Activated CD4-positive, CD25-positive, alpha-beta regulatory T cell treated with anti-CD3 and anti-CD28 coated beads, Interleukin-2, amount 50 U/mL, for 24 hours (primary cell): ENCODE data around the gene C1QTNF3.
"Not testable (repeated sequence)": the region's sequence is repeated elsewhere in the genome, so short reads cannot be mapped to it uniquely, and the experiment has no call there.

Source experiments
- ATAC-seq, 2 donors: fragments of 150-1000 bp; cut with Tn5 transposase; one replicate each; pipeline ENCODE4 v1.10.0; 2021; ENCODE audit warnings: mild to moderate bottlenecking in 1 of 2, moderate library complexity in 1 of 2

C1QTNF3 gene

GRCh38 chr5:34043099-34043876, at the start of gene C1QTNF3:
Gene C1QTNF3, minus strand, starts transcription at chr5:34043213. Its CDS starts 88 bp downstream, at chr5:34043125.
- no peak for ATAC-seq

- ATAC-seq, result not testable (repeated sequence)
Measured at GRCh38 chr5:34091039-34091438, 48.0 kb upstream of the C1QTNF3 start.

- ATAC-seq, result not testable (repeated sequence)
Measured at GRCh38 chr5:34089802-34090201, 46.8 kb upstream of the C1QTNF3 start.

GRCh38 chr5:34087728-34088127, 44.7 kb upstream of the C1QTNF3 start:
- ATAC-seq, result not testable (repeated sequence)

- ATAC-seq, result not testable (repeated sequence)
Measured at GRCh38 chr5:34083898-34084297, 40.9 kb upstream of the C1QTNF3 start.

- not testable (repeated sequence) for ATAC-seq
Measured at GRCh38 chr5:34079505-34079904, 36.5 kb upstream of the C1QTNF3 start.

- ATAC-seq, result not testable (repeated sequence)
Measured at GRCh38 chr5:34077636-34078035, 34.6 kb upstream of the C1QTNF3 start.

GRCh38 chr5:34076719-34077364, 33.8 kb upstream of the C1QTNF3 start:
- not testable (repeated sequence) for ATAC-seq

GRCh38 chr5:34074472-34074871, 31.5 kb upstream of the C1QTNF3 start:
- not testable (repeated sequence) for ATAC-seq

- not testable (repeated sequence) for ATAC-seq
Measured at GRCh38 chr5:34074071-34074470, 31.1 kb upstream of the C1QTNF3 start.

GRCh38 chr5:34070626-34071025, 27.6 kb upstream of the C1QTNF3 start:
- ATAC-seq, result not testable (repeated sequence)

- ATAC-seq, result no peak
Measured at GRCh38 chr5:34064656-34065055, 21.6 kb upstream of the C1QTNF3 start.

- ATAC-seq, result no peak
Measured at GRCh38 chr5:34062419-34062818, 19.4 kb upstream of the C1QTNF3 start.

- no peak for ATAC-seq
Measured at GRCh38 chr5:34061993-34062392, 19.0 kb upstream of the C1QTNF3 start.

- ATAC-seq, result no peak
Measured at GRCh38 chr5:34059977-34060376, 17.0 kb upstream of the C1QTNF3 start.

GRCh38 chr5:34058532-34058931, 15.5 kb upstream of the C1QTNF3 start:
- no peak for ATAC-seq

- ATAC-seq, result no peak
Measured at GRCh38 chr5:34057569-34057968, 14.6 kb upstream of the C1QTNF3 start.

GRCh38 chr5:34057118-34057517, 14.1 kb upstream of the C1QTNF3 start:
- ATAC-seq, result no peak

- no peak for ATAC-seq
Measured at GRCh38 chr5:34055667-34056066, 12.7 kb upstream of the C1QTNF3 start.

GRCh38 chr5:34054400-34054729, 11.4 kb upstream of the C1QTNF3 start:
- no peak for ATAC-seq

- no peak for ATAC-seq
Measured at GRCh38 chr5:34053571-34054399, 10.8 kb upstream of the C1QTNF3 start.

- ATAC-seq, result no peak
Measured at GRCh38 chr5:34053133-34053532, 10.1 kb upstream of the C1QTNF3 start.

- ATAC-seq, result no peak
Measured at GRCh38 chr5:34051374-34051980, 8.5 kb upstream of the C1QTNF3 start.
